Activated naive CD4-positive, alpha-beta T cell treated with Interleukin-2 at 50 U/mL for 16 hours (primary cell): ENCODE results near the gene TSPAN5.
A peak's percentile ranks its signal among the peaks of the same experiment; 100 is the strongest.

ENCODE experiments used
- DNase-seq: peaks from one replicate; pipeline ENCODE4 v3.0.0-alpha.2; 2020

The TSPAN5 gene

GRCh38 chr4:98672583-98673287 lies 14.3 kb upstream of the TSPAN5 start:
- DNase-seq = no peak

GRCh38 chr4:98671131-98671530 lies 12.7 kb upstream of the TSPAN5 start:
- no peak for DNase-seq

GRCh38 chr4:98670186-98670585 lies 11.8 kb upstream of the TSPAN5 start:
- DNase-seq = no peak

- no peak for DNase-seq
Measured at GRCh38 chr4:98669577-98669976, 11.2 kb upstream of the TSPAN5 start.

GRCh38 chr4:98664959-98665358 lies 6.5 kb upstream of the TSPAN5 start:
- DNase-seq = no peak

- peak; percentile 73 for DNase-seq
Measured at GRCh38 chr4:98663226-98664006, 5.0 kb upstream of the TSPAN5 start.

- DNase-seq = peak; percentile 41
Measured at GRCh38 chr4:98662626-98663225, 4.3 kb upstream of the TSPAN5 start.

GRCh38 chr4:98662055-98662453 lies 3.6 kb upstream of the TSPAN5 start:
- no peak for DNase-seq

- no peak for DNase-seq
Measured at GRCh38 chr4:98661371-98662054, 3.1 kb upstream of the TSPAN5 start.

- DNase-seq = no peak
Measured at GRCh38 chr4:98659741-98660462, 1.5 kb upstream of the TSPAN5 start.

- no peak for DNase-seq
Measured at GRCh38 chr4:98659106-98659592, 738 bp upstream of the TSPAN5 start.

- DNase-seq = peak; percentile 54
Measured at GRCh38 chr4:98657531-98658286, 702 bp downstream of the TSPAN5 start.

- DNase-seq = no peak
Measured at GRCh38 chr4:98656886-98657285, 1.5 kb downstream of the TSPAN5 start.

GRCh38 chr4:98656443-98656842 lies 2.0 kb downstream of the TSPAN5 start:
- no peak for DNase-seq

GRCh38 chr4:98653890-98654867 lies 4.2 kb downstream of the TSPAN5 start:
- no peak for DNase-seq

- DNase-seq = no peak
Measured at GRCh38 chr4:98652996-98653395, 5.4 kb downstream of the TSPAN5 start.

GRCh38 chr4:98648602-98649001 lies 9.8 kb downstream of the TSPAN5 start:
- DNase-seq = no peak

GRCh38 chr4:98646422-98646821 lies 12.0 kb downstream of the TSPAN5 start:
- DNase-seq = no peak

- DNase-seq = no peak
Measured at GRCh38 chr4:98645527-98645926, 12.9 kb downstream of the TSPAN5 start.

GRCh38 chr4:98643755-98644154 lies 14.7 kb downstream of the TSPAN5 start:
- DNase-seq = no peak
